GM12878 (cell line): ENCODE data around the gene IGFBP6. TPM values are rescaled to one million over a fixed set of nuclear protein-coding genes. Genes with fewer than 3 reads are reported as not detected.

Experiments
- ATAC-seq: fragments of 200-7000 bp; cut with Tn5 transposase; 3 replicates; pipeline ENCODE4 v1.9.1; 2020; ENCODE audit warnings: mild to moderate bottlenecking, moderate library complexity
- Bru-seq: library from RNA; stranded (reverse); fragments of 400-500 nt; gene quantifications from one replicate; lab custom pipeline; 2021; lab: Mats Ljungman, UMichigan
- BruChase-seq, 2 experiments: library from RNA; stranded (reverse); fragments of 400-500 nt; gene quantifications; one replicate each; lab custom pipeline; 2021; lab: Mats Ljungman, UMichigan
- BruUV-seq: library from RNA; stranded (reverse); fragments of 400-500 nt; replicated peaks from 2 replicates; lab custom pipeline; 2021; lab: Mats Ljungman, UMichigan
- CTCF ChIA-PET: fragments of 300-600 bp; sonication (Branson Sonifier 250); formaldehyde crosslinking; extraction: SDS; loops from one replicate; lab custom pipeline; 2021; ENCODE audit warnings: inconsistent platforms; lab: Yijun Ruan, JAX
- POLR2A ChIA-PET: fragments of 350-600 bp; formaldehyde crosslinking; extraction: SDS; loops from one replicate; lab custom pipeline; 2021; ENCODE audit warnings: inconsistent platforms; lab: Charles Lee
- RAD21 ChIA-PET: fragments of 300-600 bp; sonication (Branson Sonifier 250); formaldehyde crosslinking; loops from one replicate; lab custom pipeline; 2023; ENCODE audit warnings: antibody characterized with exemption; ENCODE audit not compliant: unreplicated experiment; lab: Charles Lee
- SMC1A ChIA-PET: fragments of 300-600 bp; sonication (Branson Sonifier 250); formaldehyde crosslinking; loops from one replicate; lab custom pipeline; 2023; ENCODE audit not compliant: unreplicated experiment, uncharacterized antibody; lab: Charles Lee
- DNase-seq: peaks from one replicate; pipeline ENCODE4 v3.0.0-alpha.2; 2011; ENCODE audit warnings: low read depth, low spot score
- FAIRE-seq: peaks from 3 replicates; lab custom pipeline; 2011; peaks lifted over from hg19 to GRCh38; lab: Jason Lieb, UNC
- H2AFZ ChIP-seq: 2 replicates; pipeline ENCODE4 v1.6.0; 2011; ENCODE audit warnings: low read depth, low read length, control low read depth; ENCODE audit not compliant: control insufficient read depth
- H3K27ac ChIP-seq: 2 replicates; pipeline ENCODE4 v1.5.1; 2011; ENCODE audit warnings: control low read depth; ENCODE audit not compliant: control insufficient read depth, insufficient read depth
- H3K27me3 ChIP-seq, 2 experiments: replicated peaks in 1 of 2; 2 replicates each; pipeline versions ENCODE4 v1.6.0 to v1.6.1; 2011; ENCODE audit warnings: low read length in 1 of 2; ENCODE audit not compliant: control insufficient read depth in 2 of 2, insufficient read depth in 2 of 2
- H3K36me3 ChIP-seq, 2 experiments: 2 replicates each; pipeline ENCODE4 v1.5.1; 2011; ENCODE audit warnings: low read length in 1 of 2; ENCODE audit not compliant: control insufficient read depth in 2 of 2, insufficient read depth in 2 of 2
- H3K4me1 ChIP-seq: 2 replicates; pipeline ENCODE4 v1.6.1; 2011; ENCODE audit warnings: mild to moderate bottlenecking, low read length, moderate library complexity, mixed read lengths; ENCODE audit not compliant: control insufficient read depth, insufficient read depth
- H3K4me2 ChIP-seq: 2 replicates; pipeline ENCODE4 v1.6.0; 2011; ENCODE audit warnings: control low read depth; ENCODE audit not compliant: control insufficient read depth, insufficient read depth
- H3K4me3 ChIP-seq: fragments of 200-600 bp; sonication (generic); 2 replicates; pipeline ENCODE4 v1.5.1; 2016
- H3K79me2 ChIP-seq: 2 replicates; pipeline ENCODE4 v1.6.0; 2011; ENCODE audit warnings: low read length; ENCODE audit not compliant: control insufficient read depth, insufficient read depth
- H3K9ac ChIP-seq: 2 replicates; pipeline ENCODE4 v1.8.0; 2011; ENCODE audit warnings: low read length, control low read depth, mixed read lengths; ENCODE audit not compliant: control insufficient read depth, insufficient read depth
- H3K9me3 ChIP-seq: replicated peaks from 3 replicates; pipeline ENCODE4 v1.5.1; 2011; ENCODE audit warnings: mild to moderate bottlenecking, low read length; ENCODE audit not compliant: control insufficient read depth, insufficient read depth
- H4K20me1 ChIP-seq: 2 replicates; pipeline ENCODE4 v1.6.0; 2011; ENCODE audit not compliant: control insufficient read depth, insufficient read depth
- DPF2 ChIP-seq: fragments of 450-650 bp; IDR thresholded peaks from 2 replicates; pipeline ENCODE4 v1.6.1; 2017; ENCODE audit warnings: mild to moderate bottlenecking
- ESRRA ChIP-seq: IDR thresholded peaks from 2 replicates; pipeline ENCODE4 v1.6.1; 2012; ENCODE audit warnings: mild to moderate bottlenecking, low read length, improper control_type of control experiment
- FOS ChIP-seq: IDR thresholded peaks from 3 replicates; pipeline ENCODE4 v1.6.1; 2011; ENCODE audit warnings: borderline replicate concordance; ENCODE audit not compliant: insufficient read length; ENCODE audit errors: extremely low read depth
- HDAC6 ChIP-seq: fragments of 200-600 bp; sonication (generic); IDR thresholded peaks from one replicate; pipeline ENCODE4 v1.8.0; 2017; ENCODE audit warnings: antibody characterized with exemption; ENCODE audit not compliant: unreplicated experiment
- LARP7 ChIP-seq: fragments of 450-650 bp; IDR thresholded peaks from 2 replicates; pipeline ENCODE4 v1.6.1; 2017; ENCODE audit warnings: mild to moderate bottlenecking
- NFIC ChIP-seq: IDR thresholded peaks from 2 replicates; pipeline ENCODE4 v1.6.1; 2012; ENCODE audit warnings: low read depth, mild to moderate bottlenecking, inconsistent platforms, low read length, moderate library complexity
- RB1 ChIP-seq: fragments of 450-650 bp; formaldehyde crosslinking; IDR thresholded peaks from 2 replicates; pipeline ENCODE4 v1.6.1; 2017; ENCODE audit warnings: mild to moderate bottlenecking, borderline replicate concordance
- RBBP5 ChIP-seq: fragments of 200-600 bp; sonication (generic); conservative IDR thresholded peaks from 2 replicates; pipeline ENCODE4 v1.6.1; 2016
- ZBTB4 ChIP-seq: fragments of 450-650 bp; formaldehyde crosslinking; IDR thresholded peaks from 2 replicates; pipeline ENCODE4 v1.4.0; 2022; ENCODE audit warnings: mild to moderate bottlenecking, moderate library complexity
- ZNF622 ChIP-seq: fragments of 450-650 bp; IDR thresholded peaks from 2 replicates; pipeline ENCODE4 v1.6.1; 2017; ENCODE audit warnings: mild to moderate bottlenecking, inconsistent platforms
- ZNF687 ChIP-seq: fragments of 450-650 bp; IDR thresholded peaks from 2 replicates; pipeline ENCODE4 v1.6.1; 2017; ENCODE audit warnings: mild to moderate bottlenecking, moderate library complexity
- WGBS: methylation state at CpG from one replicate; pipeline ENCODE4 v1.1.6; 2016; ENCODE audit warnings: low lambda C conversion rate; ENCODE audit not compliant: insufficient replicate concordance, insufficient coverage; ENCODE audit errors: missing lambda C conversion rate; 5-methylcytosine and 5-hydroxymethylcytosine counted together
- in situ Hi-C: fragments of 300-500 bp; cut with MboI; formaldehyde crosslinking; loops from 9 replicates; pipeline ENCODE4 v1.14.3; 2018; ENCODE audit warnings: mixed read lengths
- intact Hi-C: fragments of 100-400 bp; cut with micrococcal nuclease; formaldehyde crosslinking; loops from one replicate; pipeline ENCODE4 v1.14.2; 2022; ENCODE audit not compliant: unreplicated experiment
- long read RNA-seq, 2 experiments: library from polyadenylated mRNA; unstranded; transcript quantifications; one replicate each; pipeline ENCODE4 v2.0.0, GENCODE V29; 2019 to 2020
- polyA minus RNA-seq, 3 experiments: library from RNA; depleted of rRNA, polyadenylated mRNA; stranded (reverse); fragments of >200 nt; gene quantifications; 2 replicates each; pipeline ENCODE4 v1.2.3, GENCODE V29; 2011
- polyA plus RNA-seq, 11 experiments: library from polyadenylated mRNA; depleted of rRNA in 4 of 11; unstranded in 6 of 11; stranded (reverse) in 5 of 11; fragments of >200 nt; fragmentation: Nextera tagmentation in 4 of 11; fragmentation: Illumina TruSeq in 1 of 11; extraction: Ambion mirVana in 4 of 11; extraction: Trizol in 1 of 11; gene quantifications; 1 replicate in 1 of 11; 2 replicates in 10 of 11; pipeline versions ENCODE4 v1.2.1 to v1.2.3, GENCODE V29; 2011 to 2016; ENCODE audit warnings: inconsistent platforms in 2 of 11, missing spikeins in 2 of 11, low read depth in 1 of 11
- total RNA-seq, 4 experiments: library from RNA; depleted of rRNA in 3 of 4; stranded (reverse); fragments of >200 nt in 3 of 4; fragmentation: Illumina TruSeq in 1 of 4; extraction: Trizol in 1 of 4; gene quantifications; 2 replicates each; pipeline versions ENCODE4 v1.2.1 to v1.2.3, GENCODE V29; 2013 to 2021

Gene IGFBP6
- not detected in 2 replicates for total RNA-seq (2013; cell fraction: nucleolus; rRNA removed)
- 0.56 TPM in 1 of 2 replicates, not detected in the other for total RNA-seq (2014; rRNA removed)
- total RNA-seq (2014; rRNA removed; fragmentation: Illumina TruSeq; extraction: Trizol), result not detected in 2 replicates
- 0.64 and 0.87 TPM in 2 replicates for total RNA-seq (2021)
- polyA plus RNA-seq (2011; ENCODE audit: low read depth), result not detected
- 0.16 and 0.60 TPM in 2 replicates for polyA plus RNA-seq (2011; rRNA removed)
- 0.67 and 0.85 TPM in 2 replicates for polyA plus RNA-seq (2011; cell fraction: cytosol; rRNA removed)
- polyA plus RNA-seq (2011; cell fraction: nucleus; rRNA removed), result 0.22 and 0.31 TPM in 2 replicates
- 0.19 and 0.21 TPM in 2 replicates for polyA plus RNA-seq (2012)
- not detected in 2 replicates for polyA plus RNA-seq (2014; fragmentation: Illumina TruSeq; extraction: Trizol)
- polyA plus RNA-seq (2014; fragmentation: Nextera tagmentation; extraction: Ambion mirVana), result under 1 TPM in 1 of 2 experiments, not detected in 1; 0.09 TPM
- polyA plus RNA-seq (2014; rRNA removed), result 0.35 and 0.84 TPM in 2 replicates
- polyA plus RNA-seq (2016; fragmentation: Nextera tagmentation; extraction: Ambion mirVana), result under 1 TPM; 0.44 to 0.80 TPM
- polyA minus RNA-seq (2011; rRNA and poly(A)+ RNA removed), result 0.77 TPM in 1 of 2 replicates, not detected in the other
- not detected in 2 replicates for polyA minus RNA-seq (2011; cell fraction: cytosol; rRNA and poly(A)+ RNA removed)
- polyA minus RNA-seq (2011; cell fraction: nucleus; rRNA and poly(A)+ RNA removed), result not detected in 2 replicates
- percentile 29 among the genes with signal in this experiment for Bru-seq, nascent RNA
- percentile 22 among the genes with signal in this experiment for BruChase-seq, experiment 1, labeled RNA remaining after a 6-hour chase
- BruChase-seq, experiment 2, labeled RNA remaining after a 2-hour chase, result percentile 12 among the genes with signal in this experiment
- long read RNA-seq, experiment 1, partial matches to known transcripts, result 0 of 2 reads
- long read RNA-seq, experiment 1, other reads (novel, unspliced or antisense), result 0 of 2 reads
- long read RNA-seq, experiment 2, partial matches to known transcripts, result 0 of 2 reads
- long read RNA-seq, experiment 2, other reads (novel, unspliced or antisense), result 1 of 2 reads

- FAIRE-seq, result no peak
- BruUV-seq, result no TSS peak
- H3K4me3 ChIP-seq, result peak within 1 kb of the TSS; percentile 62
- no peak for TF ChIP-seq NFIC
- TF ChIP-seq ZBTB4 (CRISPR knock-in tag), result no peak
- no peak for TF ChIP-seq FOS
- no peak for TF ChIP-seq ESRRA
- no peak for TF ChIP-seq RBBP5
- no peak for TF ChIP-seq ZNF622
- no peak for TF ChIP-seq HDAC6
- TF ChIP-seq ZNF687, result peak; percentile 60
- TF ChIP-seq RB1, result 0 out of 2 replicates have a peak, but pooled peaks have one; percentile 40
- TF ChIP-seq DPF2, result 0 out of 2 replicates have a peak, but pooled peaks have one; percentile 54
- peak; percentile 70 for TF ChIP-seq LARP7
Observed at GRCh38 chr12:53097564-53098353, at the start of gene IGFBP6. TSS of gene IGFBP6 (plus strand) at chr12:53097667. CDS start at chr12:53097718, 51 bp downstream.

More at GRCh38 chr12:53097564-53098353, at the start of gene IGFBP6:
- Histone ChIP-seq H3K9ac (no peak within 1 kb of the TSS), H3K9me3 (no peaks in the 10 kb centered on the region), H2AFZ (peak within 1 kb of the TSS; percentile 75), H4K20me1 (no peaks in the 10 kb centered on the region), H3K4me2 (peak within 1 kb of the TSS; percentile 94), H3K27me3 (peaks cover 0 to 6% of the 10 kb centered on the region in 2 experiments; a peak in 2 of 4 replicates), H3K79me2 (no peaks in the 10 kb centered on the region), H3K27ac (no peak within 1 kb of the TSS), H3K36me3 (no peaks in the 10 kb centered on the region), H3K4me1 (peaks cover 15% of the 10 kb centered on the region)
- peak; percentile 85 for ATAC-seq
- ChIA-PET CTCF (interaction anchor here (1.2 to 11.8 kb wide), 6 partner anchors 16 to 247 kb away, joined by 3 to 355 read pairs (median 10); partner anchors contain the start of gene SPRYD3), SMC1A (interaction anchor here (0.6 to 7.0 kb wide), 4 partner anchors 24 to 223 kb away, joined by 3 to 126 read pairs (median 5); no protein-coding TSS in a partner anchor), POLR2A (interaction anchor here (0.6 to 2.8 kb wide), 4 partner anchors 19 to 655 kb away, joined by 3 to 10 read pairs (median 4); partner anchors contain the start of gene SPRYD3), RAD21 (interaction anchor here (1.1 to 4.7 kb wide), 6 partner anchors 11 to 100 kb away, joined by 4 to 84 read pairs (median 4); partner anchors contain the start of gene SPRYD3)
- DNase-seq, result no peak
- 6% methylated on average over 40 of the region's 51 CpGs for WGBS
- intact Hi-C loops (loop anchor here (5.0 kb wide), 1 partner anchor 45 kb away; the partner anchor contains the start of gene TNS2), in situ Hi-C loops (no loop called here)
